VCaP (cell line): ENCODE data around the gene DCHS2.

ENCODE experiments used
- H3K27ac ChIP-seq: fragments of 450-650 bp; 2 replicates; pipeline ENCODE4 v1.5.1; 2017
- TF ChIP-seq, protein P1 (sequence below): fragments of 450-650 bp; conservative IDR thresholded peaks from 2 replicates; pipeline ENCODE4 v1.5.1; 2017; ENCODE audit warnings: mild to moderate bottlenecking, moderate library complexity

The DCHS2 gene

DNA sequence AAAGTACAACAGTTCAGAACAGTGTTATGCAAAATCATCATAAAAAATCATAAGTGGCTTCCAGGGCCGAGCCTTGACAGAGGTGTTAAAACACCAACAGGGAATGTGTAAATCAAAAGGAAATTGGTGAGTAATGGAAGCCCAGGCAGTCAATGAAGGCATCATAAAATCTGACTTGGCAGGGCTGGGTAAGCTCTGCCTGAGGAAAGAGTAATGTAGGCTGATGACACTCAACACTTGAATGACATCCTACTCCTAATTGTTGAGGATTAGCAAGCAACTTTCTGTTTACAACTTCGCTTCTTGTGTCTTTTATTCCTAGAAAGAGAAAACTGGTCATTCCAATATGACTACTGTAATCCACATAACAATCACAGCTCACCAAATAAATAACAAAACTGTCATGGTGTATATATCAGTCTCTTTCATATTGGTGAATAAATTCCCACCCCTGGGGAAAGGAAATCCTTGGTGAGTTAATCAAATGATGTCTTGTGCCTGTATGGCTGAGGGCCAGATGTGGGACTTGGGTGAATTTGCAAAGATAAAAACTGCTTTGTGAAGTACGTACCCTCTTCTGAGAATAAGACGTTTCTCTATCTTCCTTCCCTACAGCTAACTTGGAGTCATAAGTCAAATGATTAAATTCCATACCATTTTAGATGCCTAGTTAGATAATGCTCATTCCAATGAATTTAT is 196.8 kb downstream of the DCHS2 start:
- TF ChIP-seq, protein P1, sequence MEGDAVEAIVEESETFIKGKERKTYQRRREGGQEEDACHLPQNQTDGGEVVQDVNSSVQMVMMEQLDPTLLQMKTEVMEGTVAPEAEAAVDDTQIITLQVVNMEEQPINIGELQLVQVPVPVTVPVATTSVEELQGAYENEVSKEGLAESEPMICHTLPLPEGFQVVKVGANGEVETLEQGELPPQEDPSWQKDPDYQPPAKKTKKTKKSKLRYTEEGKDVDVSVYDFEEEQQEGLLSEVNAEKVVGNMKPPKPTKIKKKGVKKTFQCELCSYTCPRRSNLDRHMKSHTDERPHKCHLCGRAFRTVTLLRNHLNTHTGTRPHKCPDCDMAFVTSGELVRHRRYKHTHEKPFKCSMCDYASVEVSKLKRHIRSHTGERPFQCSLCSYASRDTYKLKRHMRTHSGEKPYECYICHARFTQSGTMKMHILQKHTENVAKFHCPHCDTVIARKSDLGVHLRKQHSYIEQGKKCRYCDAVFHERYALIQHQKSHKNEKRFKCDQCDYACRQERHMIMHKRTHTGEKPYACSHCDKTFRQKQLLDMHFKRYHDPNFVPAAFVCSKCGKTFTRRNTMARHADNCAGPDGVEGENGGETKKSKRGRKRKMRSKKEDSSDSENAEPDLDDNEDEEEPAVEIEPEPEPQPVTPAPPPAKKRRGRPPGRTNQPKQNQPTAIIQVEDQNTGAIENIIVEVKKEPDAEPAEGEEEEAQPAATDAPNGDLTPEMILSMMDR, result no peak
- H3K27ac ChIP-seq, result no peak overlapping the region

DNA sequence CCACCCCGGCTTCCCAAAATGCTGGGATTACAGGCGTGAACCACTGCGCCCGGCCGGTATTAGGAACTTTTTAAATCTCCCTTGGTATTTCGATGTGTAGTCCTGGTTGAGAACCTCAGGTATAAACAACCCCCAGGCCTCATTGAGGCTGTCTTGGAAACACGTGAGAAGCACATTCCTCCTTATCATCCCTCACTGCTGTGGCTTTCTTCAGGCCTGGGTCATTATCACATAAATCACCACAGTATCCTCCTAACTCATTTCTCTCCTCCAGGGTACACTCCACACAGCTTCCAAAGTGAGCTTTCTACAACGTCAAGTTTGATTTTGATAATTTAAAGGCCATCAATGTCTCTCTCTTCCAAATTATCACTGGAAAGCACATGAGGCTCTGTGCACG is 198.2 kb downstream of the DCHS2 start:
- H3K27ac ChIP-seq, result no peak overlapping the region
- TF ChIP-seq, protein P1, result no peak

DNA sequence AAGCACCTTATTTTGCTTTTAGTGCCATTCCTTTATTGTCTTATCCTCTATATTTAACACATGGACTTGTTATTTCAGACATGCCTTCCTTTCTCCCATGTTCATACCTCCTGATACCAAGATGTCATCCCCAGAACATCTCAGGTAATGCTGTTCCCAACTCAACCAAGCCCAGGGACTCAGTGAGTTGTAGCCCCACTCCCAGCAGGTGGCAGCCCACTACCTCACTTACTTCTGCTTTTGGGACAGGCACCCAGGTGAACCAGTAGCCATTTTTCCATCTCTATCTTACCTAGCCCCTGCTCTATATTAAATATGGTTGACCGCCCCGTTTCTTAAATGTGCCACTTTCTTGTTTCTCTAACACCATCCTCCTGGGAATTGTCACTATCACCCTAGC is 199.0 kb downstream of the DCHS2 start:
- TF ChIP-seq, protein P1, result 0 out of 2 replicates have a peak, but pooled peaks have one; percentile 7
- H3K27ac ChIP-seq, result no peak overlapping the region

DNA sequence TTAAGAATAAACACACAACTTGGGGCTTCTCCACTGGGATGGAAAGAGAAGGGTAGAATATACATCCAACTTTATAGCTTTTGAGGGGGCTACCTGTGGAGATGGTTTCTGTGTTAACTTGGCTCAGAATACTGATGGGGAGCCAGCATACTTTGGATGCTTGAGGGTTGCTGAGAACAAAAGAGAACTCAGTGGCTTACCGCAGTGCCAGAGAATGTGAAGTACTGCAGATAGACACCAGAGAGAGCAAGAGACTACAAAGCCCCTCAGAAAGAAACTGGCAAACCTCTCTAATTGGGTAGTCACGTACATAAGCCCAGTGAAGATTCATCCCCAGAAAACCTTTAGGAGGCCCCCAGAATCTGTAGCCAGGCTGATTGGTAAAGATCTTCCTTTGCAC is 214.4 kb downstream of the DCHS2 start:
- TF ChIP-seq, protein P1, result no peak
- no peak overlapping the region for H3K27ac ChIP-seq

DNA sequence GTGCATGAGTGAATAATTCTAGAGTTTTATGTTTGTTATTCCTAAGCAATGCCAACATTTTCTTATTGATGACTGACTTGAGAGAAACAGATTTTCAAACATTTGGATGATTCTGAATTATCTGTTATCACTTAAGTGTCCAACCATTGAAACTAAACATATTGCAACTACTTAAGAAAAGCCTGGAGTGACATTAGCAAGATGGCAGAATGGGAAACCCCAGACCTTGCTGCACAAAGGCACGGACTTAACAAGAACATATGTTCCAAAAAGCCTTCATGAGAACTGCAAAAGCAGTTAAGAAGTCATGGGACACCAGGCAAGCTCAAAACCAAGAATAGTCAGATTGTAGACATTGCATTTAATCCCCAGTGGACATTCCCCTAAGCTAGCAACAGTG is 215.1 kb downstream of the DCHS2 start:
- TF ChIP-seq, protein P1, result no peak

DNA sequence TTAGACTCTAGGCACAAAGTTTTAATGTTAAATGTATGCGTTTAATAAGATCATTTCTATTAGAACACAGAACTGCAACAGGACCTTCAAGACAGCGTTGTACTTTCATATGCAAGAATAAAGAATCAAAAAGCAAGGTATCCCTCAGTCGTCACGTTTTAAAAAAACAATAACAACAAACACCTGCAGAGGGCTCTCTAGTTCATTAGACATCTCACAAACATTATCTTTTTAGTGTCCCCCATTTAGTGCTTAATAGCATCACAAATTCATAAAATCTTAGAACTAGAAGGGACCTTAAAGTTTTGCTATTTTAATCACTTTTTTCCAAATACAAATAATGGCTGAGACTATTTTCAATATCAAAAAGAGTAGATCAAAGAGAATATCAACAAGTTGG is 236.6 kb downstream of the DCHS2 start:
- no peak overlapping the region for H3K27ac ChIP-seq
- TF ChIP-seq, protein P1, result peak; percentile 43

More for the DNA sequence above, 215.1 kb downstream of the DCHS2 start:
- no peak overlapping the region for H3K27ac ChIP-seq

DNA sequence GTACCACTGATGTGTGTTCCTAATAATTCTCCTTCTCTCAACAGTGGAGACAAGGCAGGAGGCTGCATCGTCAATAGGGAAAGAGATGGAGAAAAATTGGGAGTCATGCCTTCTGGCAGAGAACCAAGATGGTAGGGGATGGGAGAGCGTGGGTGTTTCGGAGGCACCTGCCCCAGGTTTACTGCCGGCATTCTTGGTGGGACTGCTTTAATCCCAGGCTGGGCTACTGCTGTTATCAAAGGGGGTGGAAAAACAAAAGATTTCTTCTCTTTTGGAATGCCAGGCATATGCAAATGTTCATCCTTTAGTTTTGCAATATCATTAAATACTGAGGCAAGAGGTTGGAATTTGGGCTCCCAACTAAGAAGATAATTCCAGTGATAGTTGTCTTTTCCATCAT is 257.0 kb downstream of the DCHS2 start:
- H3K27ac ChIP-seq, result no peak overlapping the region
- TF ChIP-seq, protein P1, result no peak
